Sigmoid colon (tissue), 7 donors: ENCODE measurements around the gene POLE2. TPM values are rescaled to one million over a fixed set of nuclear protein-coding genes. Genes with fewer than 3 reads are reported as not detected.

Source experiments
- DNase-seq: peaks from one replicate; pipeline ENCODE4 v3.0.0-alpha.2; 2019
- H3K27ac ChIP-seq, 4 donors: fragments of 200-600 bp; sonication (generic); one replicate each; pipeline ENCODE4 v1.5.1; 2016 to 2019; ENCODE audit warnings: mild to moderate bottlenecking in 1 of 4
- H3K27me3 ChIP-seq, 3 donors: fragments of 200-600 bp; sonication (generic); one replicate each; pipeline ENCODE4 v1.5.1; 2019; ENCODE audit warnings: mild to moderate bottlenecking in 1 of 3
- H3K36me3 ChIP-seq, 4 donors: fragments of 200-600 bp; sonication (generic); one replicate each; pipeline ENCODE4 v1.5.1; 2016 to 2019
- H3K4me1 ChIP-seq, 4 donors: fragments of 200-600 bp; sonication (generic); one replicate each; pipeline ENCODE4 v1.5.1; 2017 to 2019
- H3K4me3 ChIP-seq, 4 donors: fragments of 200-600 bp; sonication (generic); one replicate each; pipeline ENCODE4 v1.5.1; 2017 to 2019; ENCODE audit warnings: mild to moderate bottlenecking in 2 of 4, moderate library complexity in 1 of 4
- H3K9me3 ChIP-seq, 4 donors: fragments of 200-600 bp in 3 of 4; sonication (generic) in 3 of 4; one replicate each; pipeline versions ENCODE4 v1.5.1 to v1.6.1; 2013 to 2019
- CTCF ChIP-seq, 4 experiments: fragments of 450-650 bp in 3 of 4; fragments of 200-600 bp in 1 of 4; IDR thresholded peaks; one replicate each; pipeline ENCODE4 v1.5.1; 2016 to 2019; ENCODE audit warnings: antibody characterized with exemption in 4 of 4, mild to moderate bottlenecking in 3 of 4, moderate library complexity in 2 of 4
- EP300 ChIP-seq, 4 donors: sonication (generic); formaldehyde crosslinking; IDR thresholded peaks; one replicate each; pipeline ENCODE4 v1.6.1; 2017; ENCODE audit warnings: antibody characterized with exemption in 4 of 4
- POLR2A ChIP-seq, 2 donors: fragments of 450-650 bp; IDR thresholded peaks; one replicate each; pipeline ENCODE4 v1.6.1; 2016; ENCODE audit warnings: antibody characterized with exemption in 2 of 2, mild to moderate bottlenecking in 2 of 2, moderate library complexity in 2 of 2
- POLR2AphosphoS5 ChIP-seq, 4 donors: sonication (generic); formaldehyde crosslinking; IDR thresholded peaks; one replicate each; pipeline ENCODE4 v1.6.1; 2017; ENCODE audit warnings: antibody characterized with exemption in 4 of 4
- WGBS, 2 donors: extraction: QIAGEN DNeasy Blood & Tissue Kit; methylation state at CpG; one replicate each; pipeline ENCODE4 v1.1.7; 2013; 5-methylcytosine and 5-hydroxymethylcytosine counted together
- intact Hi-C: fragments of 100-400 bp; cut with DNase I; formaldehyde crosslinking; loops from one replicate; pipeline ENCODE4 v1.15.1; 2023
- polyA plus RNA-seq, 3 donors: library from polyadenylated mRNA; stranded (reverse); fragments of 200-250 nt; gene quantifications; one replicate each; pipeline ENCODE4 v1.2.3, GENCODE V29; 2013
- total RNA-seq, 4 donors: library from RNA; depleted of rRNA; stranded (reverse); fragments of >200 nt; gene quantifications; one replicate each; pipeline ENCODE4 v1.1.0, GENCODE V29; 2016
- donor health status: healthy with polysubstance abuse.
- donor health status: Bipolar disorder and iron deficiency.
- donor health status: healthy.

The POLE2 gene
- total and polyA plus RNA-seq, 7 donors: 1.4 to 6.9 (median 3.1) TPM; not detected in 1

GRCh38 chr14:49686425-49686824 is 1.6 kb downstream of the POLE2 start:
- no peaks in the 10 kb centered on the region for H3K9me3 ChIP-seq
- TF ChIP-seq CTCF (IDR thresholded peaks at IDR 0.05): no peak
- no peak for TF ChIP-seq EP300 (IDR thresholded peaks at IDR 0.05)
- TF ChIP-seq POLR2AphosphoS5 (IDR thresholded peaks at IDR 0.05): no peak
- no peak for TF ChIP-seq POLR2A (IDR thresholded peaks at IDR 0.05)
- H3K27ac ChIP-seq: no peak overlapping the region
- intact Hi-C loops: no loop called here
- no peak overlapping the region for H3K4me3 ChIP-seq
- no peak for DNase-seq
- H3K4me1 ChIP-seq: peaks cover 0 to 10% (median 7%) of the 10 kb centered on the region in 4 donors
- 88 to 94% methylated on average over 4 of the region's 4 CpGs for WGBS, 2 donors
- H3K36me3 ChIP-seq: no peaks in the 10 kb centered on the region
- no peaks in the 10 kb centered on the region for H3K27me3 ChIP-seq

GRCh38 chr14:49679271-49679670 is 8.7 kb downstream of the POLE2 start:
- intact Hi-C loops: no loop called here
- no peaks in the 10 kb centered on the region for H3K27me3 ChIP-seq
- no peak for DNase-seq
- no peaks in the 10 kb centered on the region for H3K4me1 ChIP-seq
- 62 to 77% methylated on average over 2 of the region's 2 CpGs for WGBS, 2 donors
- no peaks in the 10 kb centered on the region for H3K9me3 ChIP-seq
- no peak overlapping the region for H3K4me3 ChIP-seq
- TF ChIP-seq POLR2AphosphoS5 (IDR thresholded peaks at IDR 0.05): no peak
- no peak for TF ChIP-seq EP300 (IDR thresholded peaks at IDR 0.05)
- no peak for TF ChIP-seq POLR2A (IDR thresholded peaks at IDR 0.05)
- no peak for TF ChIP-seq CTCF (IDR thresholded peaks at IDR 0.05)
- H3K36me3 ChIP-seq: no peaks in the 10 kb centered on the region
- no peak overlapping the region for H3K27ac ChIP-seq

- H3K4me1 ChIP-seq: no peaks in the 10 kb centered on the region
- WGBS, 2 donors: 97 to 98% methylated on average over 4 of the region's 4 CpGs
- no peaks in the 10 kb centered on the region for H3K27me3 ChIP-seq
- DNase-seq: no peak
- TF ChIP-seq CTCF (IDR thresholded peaks at IDR 0.05) (no peak), EP300 (IDR thresholded peaks at IDR 0.05) (no peak), POLR2AphosphoS5 (IDR thresholded peaks at IDR 0.05) (no peak), POLR2A (IDR thresholded peaks at IDR 0.05) (no peak)
- no peaks in the 10 kb centered on the region for H3K36me3 ChIP-seq
- H3K9me3 ChIP-seq: no peaks in the 10 kb centered on the region
- intact Hi-C loops: no loop called here
- H3K4me3 ChIP-seq: no peak overlapping the region
- H3K27ac ChIP-seq: no peak overlapping the region
These were observed 10.4 kb downstream of the POLE2 start for GRCh38 chr14:49677643-49678042.

- intact Hi-C loops: no loop called here
- Histone ChIP-seq H3K27ac (no peak overlapping the region), H3K4me3 (no peak overlapping the region), H3K36me3 (no peaks in the 10 kb centered on the region), H3K27me3 (no peaks in the 10 kb centered on the region), H3K9me3 (no peaks in the 10 kb centered on the region), H3K4me1 (no peaks in the 10 kb centered on the region)
- 81 to 91% methylated on average over 2 of the region's 2 CpGs for WGBS, 2 donors
- DNase-seq: no peak
- TF ChIP-seq CTCF (IDR thresholded peaks at IDR 0.05): no peak
- no peak for TF ChIP-seq POLR2AphosphoS5 (IDR thresholded peaks at IDR 0.05)
- no peak for TF ChIP-seq POLR2A (IDR thresholded peaks at IDR 0.05)
- no peak for TF ChIP-seq EP300 (IDR thresholded peaks at IDR 0.05)
These were observed 14.4 kb downstream of the POLE2 start for GRCh38 chr14:49673586-49673985.

GRCh38 chr14:49670475-49670874 is 17.5 kb downstream of the POLE2 start:
- Histone ChIP-seq H3K27ac (no peak overlapping the region), H3K4me3 (no peak overlapping the region), H3K9me3 (no peaks in the 10 kb centered on the region), H3K4me1 (no peaks in the 10 kb centered on the region), H3K27me3 (no peaks in the 10 kb centered on the region), H3K36me3 (no peaks in the 10 kb centered on the region)
- DNase-seq: no peak
- intact Hi-C loops: no loop called here
- TF ChIP-seq CTCF (IDR thresholded peaks at IDR 0.05): no peak
- no peak for TF ChIP-seq POLR2A (IDR thresholded peaks at IDR 0.05)
- TF ChIP-seq EP300 (IDR thresholded peaks at IDR 0.05): no peak
- TF ChIP-seq POLR2AphosphoS5 (IDR thresholded peaks at IDR 0.05): no peak
